Pancreas (tissue), 10 donors: Measurements from ENCODE around the gene UTP11. TPM values are rescaled to one million over a fixed set of nuclear protein-coding genes. Genes with fewer than 3 reads are reported as not detected.

ENCODE experiments used
- ATAC-seq, 4 donors: fragments of 200-7000 bp; cut with Tn5 transposase; one replicate each; pipeline versions ENCODE4 v1.8.0 to v1.9.1; 2020; ENCODE audit warnings: mild to moderate bottlenecking in 4 of 4, moderate library complexity in 4 of 4
- DNase-seq, 6 donors: peaks; one replicate each; pipeline ENCODE4 v3.0.0-alpha.2; 2020
- FAIRE-seq: peaks from 2 replicates; lab custom pipeline; 2012; peaks lifted over from hg19 to GRCh38; lab: Jason Lieb, UNC
- H3K27ac ChIP-seq, 4 donors: fragments of 200-600 bp; sonication (generic); 1 replicate in 3 of 4; 2 replicates in 1 of 4; pipeline versions ENCODE4 v1.5.0 to v1.8.0; 2020
- H3K27me3 ChIP-seq, 4 donors: fragments of 200-600 bp; one replicate each; pipeline ENCODE4 v1.8.0; 2021
- H3K36me3 ChIP-seq, 3 donors: fragments of 200-600 bp; sonication (generic) in 1 of 3; one replicate each; pipeline versions ENCODE4 v1.5.0 to v1.8.0; 2020 to 2021
- H3K4me1 ChIP-seq, 3 donors: fragments of 200-600 bp; one replicate each; pipeline ENCODE4 v1.8.0; 2021
- H3K4me3 ChIP-seq, 4 donors: fragments of 200-600 bp; sonication (generic) in 2 of 4; one replicate each; pipeline versions ENCODE4 v1.5.0 to v1.8.0; 2020 to 2021
- H3K9me3 ChIP-seq, 4 donors: fragments of 200-600 bp; one replicate each; pipeline ENCODE4 v1.8.0; 2021
- WGBS, 2 donors: extraction: QIAGEN DNeasy Blood & Tissue Kit; methylation state at CpG; one replicate each; pipeline ENCODE4 v1.1.7; 2013; 5-methylcytosine and 5-hydroxymethylcytosine counted together
- intact Hi-C, 3 donors: fragments of 100-400 bp; cut with DNase I; formaldehyde crosslinking; loops; one replicate each; pipeline versions ENCODE4 v1.11.1 to v1.14.2; 2022
- polyA plus RNA-seq, 2 donors: library from polyadenylated mRNA; stranded (reverse); fragments of 200-250 nt; gene quantifications; one replicate each; pipeline ENCODE4 v1.2.3, GENCODE V29; 2013
- total RNA-seq, 6 donors: library from RNA; stranded (reverse); fragmentation: NEBNext Ultra II Directional in 4 of 6; extraction: Animal tissue kit (Norgen Biotek cat#: 25700) in 4 of 6; gene quantifications; one replicate each; pipeline versions ENCODE4 v1.2.1 to v1.2.4, GENCODE V29; 2021 to 2023
- TF ChIP-seq, protein P1 (sequence below), 4 donors: fragments of 200-600 bp; sonication (generic) in 3 of 4; IDR thresholded peaks; one replicate each; pipeline versions ENCODE4 v1.5.0 to v1.8.0; 2021; ENCODE audit warnings: antibody characterized with exemption in 4 of 4
- donor health status: healthy with polysubstance abuse.
- donor health status: DM: no; HTN: no; CAD: no; lungs with moderate emphysema.
- donor health status: DM: no; HTN: no; CAD: no.
- donor health status: control.
- donor health status: control.
- donor health status: Bipolar disorder and iron deficiency.
- donor health status: DM: yes; HTN: yes; CAD: no.
- donor health status: DM: no; HTN: no; CAD: no.
- donor health status: DM: no; HTN: no; CAD: no.
- donor health status: DM: yes; HTN: yes; CAD: no.

Gene UTP11
- total and polyA plus RNA-seq, 8 donors, result 7.8 to 16.6 (median 14.7) TPM

DNA sequence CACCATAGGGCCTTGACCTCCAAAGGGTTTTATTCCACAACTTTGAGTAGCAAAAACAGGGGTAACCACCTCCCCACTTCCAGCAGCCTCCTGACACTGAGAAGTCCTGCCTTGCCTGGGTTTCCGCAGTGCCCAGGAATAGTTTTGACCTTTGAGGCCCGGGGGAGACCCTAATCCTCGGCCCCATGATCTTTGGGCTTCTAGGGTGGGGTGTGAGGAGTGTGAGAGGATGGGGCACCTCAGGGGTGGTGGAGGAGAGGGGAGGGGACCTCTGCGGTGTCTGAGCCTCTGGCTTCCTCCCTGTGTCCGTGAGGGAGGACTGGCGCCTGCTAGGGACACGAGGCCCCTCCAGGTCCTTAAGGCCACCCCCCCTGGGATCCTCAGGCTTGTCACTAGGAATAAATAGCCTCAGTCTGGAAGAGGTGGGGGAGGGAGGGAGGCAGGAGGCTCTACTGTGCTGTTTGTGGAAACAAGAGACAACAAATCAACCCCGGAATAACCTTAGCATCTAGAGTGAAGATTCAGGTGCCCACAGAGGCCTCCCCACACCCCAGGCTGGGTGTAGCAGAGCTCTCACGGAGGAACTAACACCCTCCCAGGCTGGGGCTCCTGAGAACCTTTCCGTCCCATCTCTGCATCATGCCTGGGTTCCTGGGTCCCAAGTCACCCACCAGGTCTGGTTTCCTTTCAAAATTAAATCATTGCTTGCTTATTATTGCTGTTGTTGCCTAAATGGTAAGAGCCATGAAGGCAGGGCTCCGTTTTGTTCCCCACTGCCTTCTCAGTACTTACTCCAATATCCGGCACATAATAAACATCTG, 6.3 kb upstream of the UTP11 start:
- H3K36me3 ChIP-seq, result no peaks in the 10 kb centered on the region
- DNase-seq (no peak), FAIRE-seq (no peak), ATAC-seq (no peak)
- no peaks in the 10 kb centered on the region for H3K9me3 ChIP-seq
- no peaks in the 10 kb centered on the region for H3K27me3 ChIP-seq
- intact Hi-C loops, result no loop called here
- TF ChIP-seq, protein P1, sequence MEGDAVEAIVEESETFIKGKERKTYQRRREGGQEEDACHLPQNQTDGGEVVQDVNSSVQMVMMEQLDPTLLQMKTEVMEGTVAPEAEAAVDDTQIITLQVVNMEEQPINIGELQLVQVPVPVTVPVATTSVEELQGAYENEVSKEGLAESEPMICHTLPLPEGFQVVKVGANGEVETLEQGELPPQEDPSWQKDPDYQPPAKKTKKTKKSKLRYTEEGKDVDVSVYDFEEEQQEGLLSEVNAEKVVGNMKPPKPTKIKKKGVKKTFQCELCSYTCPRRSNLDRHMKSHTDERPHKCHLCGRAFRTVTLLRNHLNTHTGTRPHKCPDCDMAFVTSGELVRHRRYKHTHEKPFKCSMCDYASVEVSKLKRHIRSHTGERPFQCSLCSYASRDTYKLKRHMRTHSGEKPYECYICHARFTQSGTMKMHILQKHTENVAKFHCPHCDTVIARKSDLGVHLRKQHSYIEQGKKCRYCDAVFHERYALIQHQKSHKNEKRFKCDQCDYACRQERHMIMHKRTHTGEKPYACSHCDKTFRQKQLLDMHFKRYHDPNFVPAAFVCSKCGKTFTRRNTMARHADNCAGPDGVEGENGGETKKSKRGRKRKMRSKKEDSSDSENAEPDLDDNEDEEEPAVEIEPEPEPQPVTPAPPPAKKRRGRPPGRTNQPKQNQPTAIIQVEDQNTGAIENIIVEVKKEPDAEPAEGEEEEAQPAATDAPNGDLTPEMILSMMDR (IDR thresholded peaks at IDR 0.05), result no peak
- WGBS, 2 donors, result 72 to 78% methylated on average over 12 of the region's 12 CpGs
- peak overlapping the region in 2 of 4 donors; percentile 52 to 60 for H3K4me3 ChIP-seq
- peaks cover 0 to 4% (median 0%) of the 10 kb centered on the region in 3 donors for H3K4me1 ChIP-seq
- H3K27ac ChIP-seq, result peak overlapping the region in 1 of 4 donors; percentile 41

DNA sequence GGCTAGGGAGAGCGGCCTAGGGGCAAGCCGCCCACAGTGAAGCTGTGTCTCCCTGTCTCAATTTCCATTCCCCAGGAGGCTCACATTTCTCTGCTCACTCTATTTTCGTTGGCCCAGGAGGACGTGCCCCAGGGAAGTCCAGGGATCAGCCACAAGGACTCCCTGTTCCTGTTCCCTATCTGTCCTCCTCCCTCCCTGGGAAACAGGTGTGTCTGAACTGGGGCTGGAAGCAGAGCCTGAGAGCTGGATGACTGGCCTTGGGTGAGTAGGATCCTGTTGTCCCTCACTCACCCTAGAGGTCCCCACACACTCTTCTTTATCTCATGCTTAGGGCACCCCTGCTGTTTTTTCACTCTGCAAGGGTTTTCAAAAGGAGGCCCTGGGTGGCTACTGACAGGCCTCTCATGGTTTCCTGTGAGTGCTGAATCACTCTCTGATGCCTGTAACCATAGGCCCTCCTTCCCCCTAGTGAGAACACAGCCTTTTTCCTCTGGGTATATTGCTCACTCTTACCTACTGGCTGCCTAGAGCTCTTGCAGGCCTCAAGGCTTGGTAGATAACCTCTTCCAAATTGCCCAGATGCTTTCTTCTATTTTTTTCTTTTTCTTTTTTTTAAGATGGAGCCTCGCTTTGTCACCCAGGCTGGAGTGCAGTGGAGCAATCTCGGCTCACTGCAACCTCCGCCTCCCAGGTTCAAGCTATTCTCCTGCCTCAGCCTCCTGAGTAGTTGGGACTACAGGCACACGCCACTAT, 3.3 kb upstream of the UTP11 start:
- DNase-seq (peak in 1 of 6 donors; percentile 33), ATAC-seq (no peak), FAIRE-seq (no peak)
- H3K4me3 ChIP-seq, result no peak overlapping the region
- peaks cover 5 to 13% (median 6%) of the 10 kb centered on the region in 3 donors for H3K4me1 ChIP-seq
- 73 to 78% methylated on average over 8 of the region's 8 CpGs for WGBS, 2 donors
- H3K27ac ChIP-seq, result no peak overlapping the region
- TF ChIP-seq, protein P1 (IDR thresholded peaks at IDR 0.05), result no peak
- intact Hi-C loops, result no loop called here
- H3K36me3 ChIP-seq, result no peaks in the 10 kb centered on the region
- H3K27me3 ChIP-seq, result no peaks in the 10 kb centered on the region
- no peaks in the 10 kb centered on the region for H3K9me3 ChIP-seq

DNA sequence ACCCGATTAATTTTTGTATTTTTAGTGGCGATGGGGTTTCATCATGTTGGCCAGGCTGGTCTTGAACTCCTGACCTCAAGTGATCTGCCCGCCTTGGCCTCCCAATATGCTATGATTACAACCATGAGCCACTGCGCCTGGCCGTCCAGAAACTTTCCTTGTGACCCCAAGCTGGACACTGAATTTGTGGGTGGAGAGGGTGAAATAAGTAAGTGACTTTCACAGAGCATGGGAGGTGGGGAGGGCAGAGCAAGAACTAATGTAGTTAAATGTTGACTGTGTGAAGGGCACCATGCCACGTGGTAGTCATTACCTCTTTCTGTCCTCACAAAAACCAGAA, 2.7 kb upstream of the UTP11 start:
- no peaks in the 10 kb centered on the region for H3K27me3 ChIP-seq
- H3K4me3 ChIP-seq, result no peak overlapping the region
- no peaks in the 10 kb centered on the region for H3K9me3 ChIP-seq
- intact Hi-C loops, result no loop called here
- no peak overlapping the region for H3K27ac ChIP-seq
- DNase-seq, result peak in 1 of 6 donors; percentile 29
- no peaks in the 10 kb centered on the region for H3K36me3 ChIP-seq
- FAIRE-seq, result no peak
- TF ChIP-seq, protein P1 (IDR thresholded peaks at IDR 0.05), result no peak
- ATAC-seq, result no peak
- H3K4me1 ChIP-seq, result peaks cover 7 to 11% (median 8%) of the 10 kb centered on the region in 3 donors
- WGBS, 2 donors, result 71 to 74% methylated on average over 6 of the region's 6 CpGs

DNA sequence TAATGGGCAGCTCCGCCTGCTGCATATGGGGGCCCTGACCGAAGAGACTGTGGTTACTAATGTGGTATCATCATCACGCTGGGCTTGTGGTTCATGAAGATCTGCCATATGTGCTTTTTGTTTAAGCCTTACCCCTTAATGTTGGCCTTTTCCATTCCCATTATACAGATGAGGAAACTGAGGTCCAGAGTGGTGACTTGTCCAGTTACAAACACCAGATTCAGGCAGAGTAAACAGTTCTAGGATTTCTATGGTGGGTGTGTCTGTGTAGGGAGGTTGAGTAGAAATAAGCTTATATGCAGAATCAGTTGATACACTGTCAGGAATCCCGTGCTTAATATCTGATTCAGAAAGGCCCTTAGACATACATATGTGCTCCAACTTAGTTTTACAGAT, 691 bp downstream of the UTP11 start:
- Histone ChIP-seq H3K36me3 (peaks cover 0 to 12% (median 7%) of the 10 kb centered on the region in 3 donors), H3K4me3 (peak overlapping the region; percentile 58 to 80 (median 66)), H3K27me3 (no peaks in the 10 kb centered on the region), H3K9me3 (no peaks in the 10 kb centered on the region), H3K27ac (peak overlapping the region; percentile 76 to 88 (median 80)), H3K4me1 (peaks cover 7 to 19% (median 14%) of the 10 kb centered on the region in 3 donors)
- WGBS, 2 donors, result 6 to 8% methylated on average over 4 of the region's 4 CpGs
- DNase-seq, result no peak
- no peak for FAIRE-seq
- intact Hi-C loops, result no loop called here
- no peak for ATAC-seq
- TF ChIP-seq, protein P1 (IDR thresholded peaks at IDR 0.05), result no peak
